Panc1 (cell line): Measurements from ENCODE around the gene SYNCRIP. TPM values are rescaled to one million over a fixed set of nuclear protein-coding genes. Genes with fewer than 3 reads are reported as not detected.
A peak's percentile ranks its signal among the peaks of the same experiment; 100 is the strongest.

Experiments used
- ATAC-seq: fragments of 200-7000 bp; cut with Tn5 transposase; 2 replicates; pipeline ENCODE4 v1.9.1; 2020; ENCODE audit warnings: mild to moderate bottlenecking, moderate library complexity
- BruUV-seq: library from RNA; stranded (reverse); fragments of 400-500 nt; replicated peaks from 2 replicates; lab custom pipeline; 2021; lab: Mats Ljungman, UMichigan
- CTCF ChIA-PET: fragments of 300-600 bp; sonication (Branson Sonifier 250); formaldehyde crosslinking; loops from one replicate; lab custom pipeline; 2022; ENCODE audit warnings: antibody characterized with exemption; lab: Charles Lee
- POLR2A ChIA-PET: fragments of 300-600 bp; sonication (Branson Sonifier 250); formaldehyde crosslinking; loops from one replicate; lab custom pipeline; 2022; ENCODE audit warnings: antibody characterized with exemption; lab: Charles Lee
- DNase-seq: peaks from one replicate; pipeline ENCODE4 v3.0.0-alpha.2; 2010; ENCODE audit warnings: low read depth, low spot score
- H3K27ac ChIP-seq: 2 replicates; pipeline ENCODE4 v1.5.1; 2011; ENCODE audit warnings: mild to moderate bottlenecking, low read length, inconsistent platforms
- H3K27me3 ChIP-seq: fragments of 200-500 bp; sonication (Bioruptor generic); 2 replicates; pipeline ENCODE4 v1.6.0; 2014; ENCODE audit warnings: low read length, inconsistent platforms; ENCODE audit not compliant: control insufficient read depth, insufficient read depth
- H3K36me3 ChIP-seq: fragments of 200-500 bp; sonication (Bioruptor generic); 2 replicates; pipeline ENCODE4 v1.5.1; 2014; ENCODE audit warnings: inconsistent platforms, mild to moderate bottlenecking, low read length, moderate library complexity; ENCODE audit not compliant: control insufficient read depth, insufficient read depth
- H3K4me1 ChIP-seq: 2 replicates; pipeline ENCODE4 v1.5.1; 2011; ENCODE audit warnings: inconsistent platforms, mild to moderate bottlenecking, low read length, moderate library complexity; ENCODE audit not compliant: control insufficient read depth, insufficient read depth
- H3K4me3 ChIP-seq, 2 experiments: 2 replicates each; pipeline ENCODE4 v1.5.1; 2011 to 2012; ENCODE audit warnings: low read depth in 2 of 2, low read length in 2 of 2, mild to moderate bottlenecking in 2 of 2, inconsistent platforms in 1 of 2, moderate library complexity in 1 of 2
- H3K9me3 ChIP-seq: fragments of 200-500 bp; sonication (Bioruptor generic); 2 replicates; pipeline ENCODE4 v1.5.1; 2014; ENCODE audit warnings: low read depth, mild to moderate bottlenecking, inconsistent platforms, low read length, moderate library complexity; ENCODE audit not compliant: control insufficient read depth, insufficient read depth
- CTCF ChIP-seq: fragments of 450-650 bp; IDR thresholded peaks from 2 replicates; pipeline ENCODE4 v1.5.1; 2017; ENCODE audit warnings: mild to moderate bottlenecking
- POLR2AphosphoS5 ChIP-seq: IDR thresholded peaks from 2 replicates; pipeline ENCODE4 v1.6.1; 2012; ENCODE audit warnings: mild to moderate bottlenecking, low read depth, low read length, moderate library complexity
- REST ChIP-seq, 2 experiments: IDR thresholded peaks; 2 replicates each; pipeline ENCODE4 v1.6.1; 2011 to 2012; ENCODE audit warnings: low read depth in 2 of 2, control low read depth in 1 of 2, low read length in 1 of 2, mild to moderate bottlenecking in 1 of 2, moderate library complexity in 1 of 2; ENCODE audit not compliant: insufficient read depth in 1 of 2
- SIN3A ChIP-seq: IDR thresholded peaks from 2 replicates; pipeline ENCODE4 v1.6.1; 2012; ENCODE audit warnings: low read depth, mild to moderate bottlenecking, low read length, moderate library complexity, borderline replicate concordance; ENCODE audit not compliant: insufficient read depth
- TCF7L2 ChIP-seq: IDR thresholded peaks from 2 replicates; pipeline ENCODE4 v1.6.1; 2011; ENCODE audit warnings: mild to moderate bottlenecking, low read depth, low read length, inconsistent platforms
- in situ Hi-C: cut with HindIII; loops from 2 replicates; pipeline ENCODE4 v1.10.0; 2016; ENCODE audit warnings: low sequenced_read_pairs, low pct_unique_long_range_greater_than_20kb
- intact Hi-C: fragments of 100-400 bp; cut with micrococcal nuclease; formaldehyde crosslinking; loops from one replicate; pipeline ENCODE4 v1.10.0; 2022; ENCODE audit not compliant: unreplicated experiment
- total RNA-seq: library from RNA; stranded (reverse); gene quantifications from one replicate; pipeline ENCODE4 v1.2.1, GENCODE V29; 2021; ENCODE audit not compliant: unreplicated experiment

Gene SYNCRIP
- total RNA-seq, 1 experiment from 2014 or later, result 141 TPM

GRCh38 chr6:85680388-85680787 lies 37.7 kb upstream of the SYNCRIP start:
- no TSS peak for BruUV-seq
- ChIA-PET POLR2A (interaction anchor here (0.6 kb wide), 1 partner anchor 10 kb away, joined by 5 read pairs; no protein-coding TSS in a partner anchor), CTCF (interaction anchor here (0.7 kb wide), 1 partner anchor 417 kb away, joined by 3 read pairs; no protein-coding TSS in a partner anchor)
- in situ Hi-C loops (no loop called here), intact Hi-C loops (no loop called here)
- Histone ChIP-seq H3K36me3 (peaks cover 13% of the 10 kb centered on the region), H3K27me3 (no peaks in the 10 kb centered on the region), H3K4me3 (peak overlapping the region; percentile 86 to 96), H3K27ac (peak overlapping the region; percentile 97), H3K4me1 (peaks cover 13% of the 10 kb centered on the region), H3K9me3 (no peaks in the 10 kb centered on the region)
- ATAC-seq (no peak), DNase-seq (no peak)
- no peak for TF ChIP-seq CTCF

- Histone ChIP-seq H3K4me3 (peak overlapping the region; percentile 86 to 96), H3K9me3 (no peaks in the 10 kb centered on the region), H3K36me3 (peaks cover 16% of the 10 kb centered on the region), H3K27me3 (no peaks in the 10 kb centered on the region), H3K4me1 (peaks cover 21% of the 10 kb centered on the region), H3K27ac (peak overlapping the region; percentile 97)
- DNase-seq (no peak), ATAC-seq (no peak)
- ChIA-PET CTCF (no interaction called here), POLR2A (interaction anchor here (2.4 kb wide), 1 partner anchor 36 kb away, joined by 47 read pairs; the partner anchor contains the start of gene SYNCRIP)
- intact Hi-C loops (no loop called here), in situ Hi-C loops (no loop called here)
- no peak for TF ChIP-seq TCF7L2
- no peak for TF ChIP-seq POLR2AphosphoS5
- no peak for TF ChIP-seq REST (IDR thresholded peaks at IDR 0.05; ENCODE audit: insufficient read depth in 1 of 2, low read depth in 2 of 2, low read length in 1 of 2)
- no peak for TF ChIP-seq SIN3A
- TSS peak; percentile 86 for BruUV-seq
Observed at GRCh38 chr6:85679445-85680123, 36.9 kb upstream of the SYNCRIP start.
